IPS DF 6.9 (cell line): ENCODE results near the gene SIRT7.

Experiments
- DNase-seq: peaks from one replicate; pipeline ENCODE4 v3.0.0-alpha.2; 2013; ENCODE audit warnings: low read depth, low spot score
- H3K27ac ChIP-seq: one replicate; pipeline ENCODE4 v1.5.1; 2013; ENCODE audit warnings: low read length, control low read depth
- H3K27me3 ChIP-seq: 2 replicates; pipeline ENCODE4 v1.6.1; 2013; ENCODE audit warnings: mild to moderate bottlenecking, low read length; ENCODE audit not compliant: control insufficient read depth, insufficient read depth
- H3K36me3 ChIP-seq: 2 replicates; pipeline ENCODE4 v1.6.1; 2013; ENCODE audit warnings: low read length; ENCODE audit not compliant: control insufficient read depth, insufficient read depth
- H3K4me1 ChIP-seq: 2 replicates; pipeline ENCODE4 v1.6.1; 2013; ENCODE audit warnings: low read length; ENCODE audit not compliant: control insufficient read depth, insufficient read depth
- H3K4me3 ChIP-seq: 2 replicates; pipeline ENCODE4 v1.5.1; 2013; ENCODE audit warnings: mild to moderate bottlenecking, low read length
- H3K9me3 ChIP-seq: 2 replicates; pipeline ENCODE4 v1.6.1; 2013; ENCODE audit warnings: low read length, inconsistent platforms; ENCODE audit not compliant: control insufficient read depth, insufficient read depth
- WGBS: extraction: QIAGEN DNeasy Blood & Tissue Kit; methylation state at CpG from one replicate; pipeline ENCODE4 v1.1.7; 2013; ENCODE audit warnings: mixed read lengths, missing lambda C conversion rate; ENCODE audit not compliant: insufficient read length, insufficient coverage; 5-methylcytosine and 5-hydroxymethylcytosine counted together

Gene SIRT7

DNA sequence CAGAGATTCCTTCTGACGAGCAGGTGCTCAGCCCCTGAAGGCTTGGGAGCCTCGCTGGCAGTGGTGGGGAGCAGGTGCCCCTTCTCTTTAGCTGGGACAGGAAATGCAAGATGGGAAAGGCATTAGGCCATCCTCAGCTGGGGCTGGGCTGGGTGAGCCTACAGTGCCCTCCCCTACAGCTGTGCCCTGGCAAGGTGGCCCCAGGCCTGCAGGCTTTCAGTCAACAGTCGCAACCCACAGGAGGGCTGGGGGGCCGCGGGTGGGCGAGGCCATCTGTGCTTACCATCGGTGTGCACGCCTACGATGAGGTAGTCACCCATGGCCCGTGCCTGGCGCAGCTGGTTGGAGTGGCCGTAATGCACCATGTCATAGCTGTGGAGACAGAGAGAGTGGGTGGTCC, 8.7 kb downstream of the SIRT7 start:
- Histone ChIP-seq H3K27ac (no peak overlapping the region), H3K36me3 (peaks cover 29% of the 10 kb centered on the region), H3K9me3 (no peaks in the 10 kb centered on the region), H3K4me3 (no peak overlapping the region), H3K27me3 (no peaks in the 10 kb centered on the region), H3K4me1 (peaks cover 5% of the 10 kb centered on the region)
- WGBS = no CpG with 5 or more reads among the region's 12 CpGs
- no peak for DNase-seq

DNA sequence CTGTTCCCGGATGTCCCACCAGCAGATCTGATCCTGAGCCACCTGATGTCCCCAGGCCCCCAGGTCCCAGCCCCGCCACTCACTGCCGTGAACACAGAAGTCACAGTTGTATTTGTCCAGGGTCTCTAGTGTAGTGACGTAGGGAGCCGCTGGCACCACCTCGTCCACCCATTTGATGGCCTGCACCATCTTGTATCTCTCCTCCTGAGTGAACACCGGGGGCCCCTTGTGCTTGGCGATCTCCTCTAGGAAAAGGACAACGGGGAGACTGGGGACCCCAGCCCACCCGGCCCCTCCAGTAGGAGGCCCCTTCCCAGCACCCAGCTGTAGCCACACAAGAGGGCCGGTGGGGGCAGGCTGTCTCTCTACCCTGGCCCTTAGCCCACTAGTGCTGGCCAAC, 9.2 kb downstream of the SIRT7 start:
- DNase-seq = no peak
- Histone ChIP-seq H3K36me3 (peaks cover 25% of the 10 kb centered on the region), H3K27ac (no peak overlapping the region), H3K27me3 (no peaks in the 10 kb centered on the region), H3K4me1 (peaks cover 5% of the 10 kb centered on the region), H3K9me3 (no peaks in the 10 kb centered on the region), H3K4me3 (no peak overlapping the region)
- no CpG with 5 or more reads among the region's 11 CpGs for WGBS

DNA sequence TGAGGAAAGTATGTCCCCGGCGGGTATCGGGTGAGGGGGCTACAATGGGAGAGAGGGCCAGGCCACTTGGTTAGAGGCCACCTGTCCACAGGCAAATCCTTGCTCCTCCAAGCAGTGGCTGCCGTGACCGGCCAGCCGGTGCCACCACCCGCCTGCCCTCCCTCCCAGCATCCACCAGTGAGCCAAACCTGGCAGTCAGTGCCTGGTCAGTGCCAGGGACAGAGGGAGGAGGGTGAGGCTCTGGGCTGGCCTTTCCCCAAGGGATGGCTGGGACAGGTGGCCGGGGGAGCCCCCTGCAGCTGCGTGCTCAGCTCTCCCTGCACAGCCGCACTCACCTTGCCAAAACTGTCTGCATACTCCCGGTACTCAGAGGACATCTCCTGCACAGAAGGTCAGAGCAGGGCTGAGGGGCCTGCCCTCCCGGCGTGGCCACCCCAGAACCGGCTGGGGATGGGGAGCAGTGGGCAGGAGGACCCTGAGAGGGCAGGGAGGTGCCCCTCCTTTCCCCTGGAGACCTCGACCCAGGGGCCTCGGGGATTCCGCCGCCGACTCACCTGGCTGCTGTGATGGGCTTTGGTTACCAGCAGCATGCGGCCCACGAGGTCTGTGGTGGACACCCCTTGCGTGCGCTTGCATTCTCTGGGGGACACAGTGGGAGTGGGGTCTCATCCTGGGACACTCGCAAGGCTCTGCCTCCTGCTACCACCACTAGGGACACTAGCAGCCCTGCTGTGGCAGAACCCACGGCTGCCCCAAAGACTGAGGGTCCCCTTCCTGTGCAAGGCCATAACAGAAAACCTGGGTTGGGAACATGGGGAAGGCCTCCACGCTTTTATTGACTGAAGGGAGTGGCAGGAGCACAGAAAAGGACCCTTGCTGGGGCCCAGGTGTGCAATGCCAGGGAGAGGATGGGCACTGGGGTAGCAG, 10.5 kb downstream of the SIRT7 start:
- no CpG with 5 or more reads among the region's 26 CpGs for WGBS
- peaks cover 6% of the 10 kb centered on the region for H3K4me1 ChIP-seq
- no peak overlapping the region for H3K4me3 ChIP-seq
- H3K27ac ChIP-seq = no peak overlapping the region
- peaks cover 19% of the 10 kb centered on the region for H3K36me3 ChIP-seq
- H3K27me3 ChIP-seq = no peaks in the 10 kb centered on the region
- DNase-seq = no peak
- no peaks in the 10 kb centered on the region for H3K9me3 ChIP-seq

DNA sequence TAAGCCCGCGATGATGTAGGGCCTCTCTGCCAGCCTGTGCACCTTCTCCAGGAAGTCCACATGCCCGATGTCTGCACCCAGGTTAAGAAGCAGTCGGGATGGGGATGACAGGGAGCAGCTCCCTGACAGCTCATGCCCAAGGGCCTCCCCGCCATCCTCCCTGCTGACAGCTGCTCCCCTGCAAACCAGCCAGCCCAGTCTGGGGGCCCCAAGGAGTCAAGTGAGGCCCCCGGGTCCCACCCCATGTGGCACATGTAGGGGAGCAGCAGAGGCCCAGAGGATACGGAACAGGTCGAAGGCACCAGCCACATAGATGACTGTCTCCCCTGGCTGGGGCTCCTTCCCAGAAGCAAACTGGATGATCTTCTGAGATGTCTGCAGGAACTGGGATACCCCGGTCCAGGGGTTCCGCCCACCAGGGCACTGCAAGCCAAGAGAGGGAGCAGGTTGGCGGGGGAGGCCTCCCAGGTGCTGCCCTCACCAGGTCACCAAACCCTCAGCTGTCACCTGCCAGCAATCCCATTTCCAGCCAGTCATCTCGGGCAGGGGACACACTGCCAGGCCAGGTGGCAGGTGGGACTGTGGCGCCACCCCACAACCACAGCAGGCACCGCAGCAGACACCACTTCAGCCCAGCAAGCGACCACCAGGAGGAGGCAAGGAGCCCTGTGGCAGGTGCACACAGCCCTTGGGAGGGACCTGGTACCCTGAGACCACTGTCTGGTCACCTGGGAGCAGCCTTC, 11.3 kb downstream of the SIRT7 start:
- no CpG with 5 or more reads among the region's 15 CpGs for WGBS
- peaks cover 16% of the 10 kb centered on the region for H3K36me3 ChIP-seq
- H3K27ac ChIP-seq = no peak overlapping the region
- H3K27me3 ChIP-seq = no peaks in the 10 kb centered on the region
- H3K9me3 ChIP-seq = no peaks in the 10 kb centered on the region
- H3K4me3 ChIP-seq = no peak overlapping the region
- peaks cover 8% of the 10 kb centered on the region for H3K4me1 ChIP-seq
- no peak for DNase-seq

DNA sequence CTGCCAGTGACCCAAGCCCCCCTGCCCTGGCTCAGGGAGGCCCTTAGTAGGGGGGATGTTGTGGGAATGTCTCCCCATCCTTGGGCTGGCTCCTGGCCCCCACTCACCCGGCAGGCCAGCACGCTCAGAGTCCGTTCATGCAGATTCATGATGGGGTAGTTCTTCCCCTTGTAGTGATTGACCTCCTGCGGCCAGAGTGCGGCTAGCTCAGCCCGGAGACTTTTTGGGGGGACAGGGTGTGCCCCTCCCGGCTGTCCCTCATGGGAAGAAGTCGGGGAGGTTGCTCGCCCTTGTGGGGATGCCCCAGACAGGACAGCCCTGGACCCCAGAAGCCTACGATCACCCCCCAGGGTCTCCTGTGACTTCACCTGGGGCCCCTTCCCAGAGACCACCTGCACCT, 12.0 kb downstream of the SIRT7 start:
- Histone ChIP-seq H3K36me3 (peaks cover 16% of the 10 kb centered on the region), H3K4me1 (peaks cover 8% of the 10 kb centered on the region), H3K27me3 (peaks cover 5% of the 10 kb centered on the region; the same call in 1 of the 2 replicates), H3K4me3 (no peak overlapping the region), H3K9me3 (no peaks in the 10 kb centered on the region), H3K27ac (no peak overlapping the region)
- DNase-seq = no peak
- no CpG with 5 or more reads among the region's 10 CpGs for WGBS

DNA sequence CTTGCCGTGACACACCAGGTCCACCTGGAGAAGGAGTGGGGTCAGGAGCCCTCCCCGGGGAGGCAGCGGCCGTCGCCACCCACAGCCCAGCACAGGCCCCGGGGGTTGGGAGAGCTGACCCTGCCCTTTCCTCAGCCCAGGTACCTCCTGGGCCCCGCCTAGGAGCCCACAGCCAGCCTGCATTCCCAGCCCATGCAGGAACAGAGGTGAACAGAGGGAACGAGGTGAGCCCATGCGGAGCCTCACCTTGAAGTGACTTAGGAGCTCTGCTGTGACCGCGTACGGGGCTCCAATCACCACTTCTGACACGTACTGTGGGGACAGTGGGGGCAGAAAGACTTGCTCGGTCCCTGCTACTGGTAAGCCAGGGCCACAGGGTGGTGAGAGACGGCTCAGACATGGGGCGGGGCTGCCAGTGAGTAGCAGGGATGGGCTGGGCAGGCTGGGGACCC, 12.5 kb downstream of the SIRT7 start:
- H3K9me3 ChIP-seq = no peaks in the 10 kb centered on the region
- peaks cover 5% of the 10 kb centered on the region; the same call in 1 of the 2 replicates for H3K27me3 ChIP-seq
- peaks cover 16% of the 10 kb centered on the region for H3K36me3 ChIP-seq
- no CpG with 5 or more reads among the region's 16 CpGs for WGBS
- no peak overlapping the region for H3K4me3 ChIP-seq
- H3K27ac ChIP-seq = no peak overlapping the region
- no peak for DNase-seq
- H3K4me1 ChIP-seq = peaks cover 8% of the 10 kb centered on the region

DNA sequence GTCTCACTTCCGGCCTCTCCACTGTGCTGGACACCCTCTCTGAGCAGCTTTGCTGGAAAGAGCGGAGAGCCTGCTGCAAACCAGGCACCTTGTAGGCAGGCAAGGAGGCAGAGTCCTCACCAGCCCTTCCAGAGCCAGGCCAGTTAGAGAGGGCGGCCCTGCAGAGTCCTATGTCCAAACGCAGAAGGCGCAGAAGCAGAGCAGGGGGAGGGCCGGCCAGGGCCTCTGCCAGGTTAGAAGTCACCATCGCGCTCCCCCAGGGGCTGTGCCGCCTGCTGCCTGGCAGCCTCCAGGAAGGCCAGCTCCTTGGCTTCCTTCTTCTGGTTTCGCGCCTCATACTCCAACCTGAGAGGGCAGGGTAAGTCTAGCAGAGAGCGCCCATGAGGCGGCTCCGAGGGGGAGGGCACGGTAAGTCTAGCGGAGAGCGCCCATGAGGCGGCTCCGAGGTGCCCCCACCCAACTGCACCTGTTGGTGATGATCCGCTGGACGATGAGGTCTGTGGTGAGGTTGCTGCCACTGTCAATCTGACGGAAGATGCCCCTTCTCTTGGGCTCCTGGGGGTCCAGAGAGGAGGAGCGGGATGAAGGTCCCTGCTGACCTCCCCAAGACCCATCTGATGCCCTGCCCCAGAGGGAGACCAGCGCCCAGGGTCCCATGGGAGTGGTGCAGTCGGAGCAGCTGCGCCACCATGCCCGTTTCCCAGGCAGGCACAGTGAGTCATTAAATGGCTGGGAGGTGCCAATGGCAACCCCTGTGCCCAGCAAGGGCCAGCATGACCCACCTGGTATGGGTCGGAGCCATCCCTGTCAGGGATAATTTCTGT, 13.2 kb downstream of the SIRT7 start:
- Histone ChIP-seq H3K4me1 (peaks cover 3% of the 10 kb centered on the region; the same call in 1 of the 2 replicates), H3K27me3 (peaks cover 5% of the 10 kb centered on the region; the same call in 1 of the 2 replicates), H3K9me3 (no peaks in the 10 kb centered on the region), H3K27ac (no peak overlapping the region), H3K36me3 (peaks cover 18% of the 10 kb centered on the region), H3K4me3 (no peak overlapping the region)
- DNase-seq = no peak
- WGBS = no CpG with 5 or more reads among the region's 28 CpGs

DNA sequence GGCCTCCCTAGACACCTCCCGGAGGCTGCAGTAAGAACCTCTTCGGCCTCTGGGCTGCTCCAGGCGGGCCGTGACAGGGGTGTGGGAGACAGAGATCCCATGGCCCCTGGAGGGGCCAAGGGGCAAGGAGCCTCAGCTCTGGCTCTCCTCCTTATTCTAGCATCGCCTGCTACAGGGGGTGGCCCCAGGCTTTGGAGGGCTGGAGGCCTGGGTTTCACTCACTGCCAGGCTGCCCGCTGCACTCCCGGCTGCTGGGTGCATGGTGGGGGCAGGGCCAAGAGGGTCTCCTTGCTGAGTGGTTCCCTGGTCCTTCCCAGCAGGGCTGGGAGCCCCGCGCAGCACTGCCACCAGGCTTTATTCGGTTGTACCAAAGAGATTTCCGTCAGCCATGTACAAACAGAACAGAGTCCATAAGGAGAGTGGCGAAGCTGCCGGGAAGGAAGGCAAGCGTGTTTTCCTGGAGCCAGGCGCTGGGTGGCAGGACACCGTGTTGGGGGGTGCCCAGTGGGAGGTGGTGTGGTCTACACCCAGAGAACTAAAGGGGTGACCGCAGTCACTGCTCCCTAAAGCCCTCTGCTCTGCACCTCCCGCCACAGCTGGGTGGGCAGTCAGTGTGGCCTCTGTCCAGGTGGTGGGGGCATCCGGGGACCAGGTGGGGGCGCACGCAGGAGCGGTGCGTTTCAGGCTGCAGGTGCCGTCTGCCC, 13.9 kb downstream of the SIRT7 start:
- no CpG with 5 or more reads among the region's 24 CpGs for WGBS
- H3K27me3 ChIP-seq = peaks cover 5% of the 10 kb centered on the region; the same call in 1 of the 2 replicates
- H3K4me1 ChIP-seq = peaks cover 3% of the 10 kb centered on the region; the same call in 1 of the 2 replicates
- no peak overlapping the region for H3K27ac ChIP-seq
- H3K4me3 ChIP-seq = no peak overlapping the region
- DNase-seq = no peak
- peaks cover 17% of the 10 kb centered on the region for H3K36me3 ChIP-seq
- H3K9me3 ChIP-seq = no peaks in the 10 kb centered on the region

DNA sequence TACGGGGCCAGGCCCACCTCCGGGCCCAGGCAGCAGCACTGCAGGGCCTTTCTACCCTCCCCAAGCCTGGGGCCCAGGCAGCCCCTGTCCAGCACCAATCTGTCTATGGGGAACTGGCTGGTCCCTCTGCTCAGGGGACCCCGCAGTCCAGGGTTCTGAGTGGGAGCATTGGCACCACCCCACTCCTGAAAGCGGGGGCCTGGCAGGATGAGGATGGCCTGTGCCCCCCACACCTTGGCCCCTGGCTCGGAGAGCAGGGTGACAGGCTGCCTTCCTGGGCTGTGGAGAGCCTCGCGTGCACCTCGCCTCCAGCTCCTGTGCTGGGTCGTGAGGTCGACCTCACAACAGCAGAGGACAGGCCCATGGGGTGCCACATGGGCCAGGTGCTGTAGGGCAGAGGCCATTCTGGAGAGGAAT, 14.6 kb downstream of the SIRT7 start:
- Histone ChIP-seq H3K27ac (no peak overlapping the region), H3K27me3 (peaks cover 5% of the 10 kb centered on the region; the same call in 1 of the 2 replicates), H3K9me3 (no peaks in the 10 kb centered on the region), H3K4me1 (0 out of 2 replicates have a peak, but pooled peaks cover 3% of the 10 kb centered on the region), H3K4me3 (no peak overlapping the region), H3K36me3 (peaks cover 16% of the 10 kb centered on the region)
- DNase-seq = no peak
- no CpG with 5 or more reads among the region's 10 CpGs for WGBS
